GM18526 (cell line): ENCODE results near the gene SERINC5.

Source experiments
- POLR2A ChIP-seq: IDR thresholded peaks from 3 replicates; pipeline ENCODE4 v1.6.1; 2011; ENCODE audit not compliant: insufficient read length; ENCODE audit errors: extremely low read depth

SERINC5 gene

GRCh38 chr5:80238097-80238496 lies 17.8 kb downstream of the SERINC5 start:
- no peak for TF ChIP-seq POLR2A

DNA sequence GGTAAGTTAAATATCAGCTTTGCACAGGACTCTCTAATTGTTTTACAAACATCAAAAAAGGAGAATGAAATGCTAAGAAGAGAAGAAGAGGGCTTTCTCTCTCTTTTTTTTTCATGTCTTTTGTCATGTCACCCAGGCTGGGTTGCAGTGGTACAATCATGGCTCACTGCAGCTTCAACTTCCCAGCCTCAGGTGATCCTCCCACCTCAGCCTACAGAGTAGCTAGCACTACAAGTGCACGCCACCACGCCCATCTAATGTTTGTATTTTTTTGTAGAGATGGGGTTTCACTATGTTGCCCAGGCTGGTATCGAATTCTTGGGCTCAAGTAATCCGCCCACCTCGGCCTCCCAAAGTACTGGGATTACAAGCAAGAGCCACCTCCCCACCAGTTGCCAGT lies 18.6 kb downstream of the SERINC5 start:
- TF ChIP-seq POLR2A = no peak

- TF ChIP-seq POLR2A = no peak
Measured at GRCh38 chr5:80234116-80234948, 21.5 kb downstream of the SERINC5 start.

DNA sequence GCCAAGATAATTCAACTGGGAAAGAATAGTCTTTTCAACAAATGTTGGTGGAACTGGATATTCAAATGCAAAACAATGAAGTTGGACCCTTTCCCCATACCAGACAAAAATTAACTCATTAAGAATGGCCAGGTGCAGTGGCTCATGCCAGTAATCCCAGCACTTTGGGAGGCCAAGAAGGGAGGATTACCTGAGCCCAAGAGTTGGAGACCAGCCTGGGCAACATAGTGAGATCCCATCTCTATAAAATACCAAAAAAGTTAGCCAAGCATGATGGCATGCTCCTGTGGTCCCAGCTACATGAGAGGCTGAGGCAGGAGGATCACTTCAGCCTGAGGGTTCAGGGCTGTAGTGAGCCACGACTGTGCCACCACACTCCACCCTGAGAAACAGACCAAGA lies 24.2 kb downstream of the SERINC5 start:
- no peak for TF ChIP-seq POLR2A

DNA sequence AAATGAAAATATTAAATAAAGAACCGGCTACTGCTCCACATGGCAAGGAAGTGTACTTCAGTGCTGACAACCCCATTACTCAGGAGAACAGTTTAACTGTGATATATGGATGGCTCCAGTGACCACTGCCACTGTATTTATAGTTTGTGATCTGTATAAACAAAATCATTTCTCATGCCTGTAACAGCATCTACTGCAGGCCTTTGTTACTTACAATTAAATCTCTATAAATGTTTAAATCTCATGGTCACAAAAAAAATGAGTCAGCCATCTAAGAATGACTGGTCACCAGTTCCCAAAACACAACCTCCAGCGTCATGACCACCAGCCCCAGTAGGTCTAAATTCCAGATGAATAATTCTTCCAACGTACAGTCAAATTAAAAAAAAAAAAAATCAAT lies 24.6 kb downstream of the SERINC5 start:
- no peak for TF ChIP-seq POLR2A

- TF ChIP-seq POLR2A = no peak
Measured at GRCh38 chr5:80230269-80230992, 25.4 kb downstream of the SERINC5 start.

GRCh38 chr5:80229902-80230255 lies 26.0 kb downstream of the SERINC5 start:
- TF ChIP-seq POLR2A = no peak

- TF ChIP-seq POLR2A = no peak
Measured at GRCh38 chr5:80227979-80228596, 27.8 kb downstream of the SERINC5 start.

- TF ChIP-seq POLR2A = no peak
Measured at GRCh38 chr5:80225934-80226326, 29.9 kb downstream of the SERINC5 start.

GRCh38 chr5:80225189-80225933 lies 30.5 kb downstream of the SERINC5 start:
- no peak for TF ChIP-seq POLR2A

GRCh38 chr5:80223561-80223960 lies 32.3 kb downstream of the SERINC5 start:
- no peak for TF ChIP-seq POLR2A

DNA sequence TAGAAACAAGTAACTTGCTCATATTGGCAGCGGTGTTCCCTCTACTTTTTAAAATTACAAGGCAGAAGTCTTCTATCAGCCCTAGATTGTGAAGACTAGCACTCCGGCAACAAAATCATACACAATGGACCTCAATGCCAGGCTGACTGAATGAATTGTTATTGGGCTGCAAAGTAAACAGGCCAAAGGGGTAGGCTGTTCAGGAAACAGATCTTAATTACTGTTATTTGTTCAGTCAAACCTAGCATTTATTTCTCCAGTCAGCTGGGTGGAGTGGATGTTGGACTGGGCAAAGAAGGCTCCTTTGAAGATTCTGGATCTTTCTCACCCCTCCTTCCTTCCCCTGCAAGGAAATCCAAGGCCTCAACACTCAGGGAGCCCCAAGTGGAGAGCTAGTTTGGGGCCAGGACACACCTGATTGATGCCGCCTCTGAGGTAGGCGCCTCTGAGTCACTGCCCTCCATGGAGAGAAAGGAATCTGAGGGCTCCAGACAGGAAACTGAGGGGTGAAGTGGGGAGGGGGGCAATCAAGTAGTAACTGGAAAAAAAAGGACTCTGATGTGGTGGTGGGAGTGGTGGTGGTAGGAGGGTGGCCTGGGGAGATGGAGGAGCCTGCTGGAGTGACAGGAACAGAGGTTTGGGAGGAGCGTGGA lies 35.5 kb downstream of the SERINC5 start:
- TF ChIP-seq POLR2A = no peak

DNA sequence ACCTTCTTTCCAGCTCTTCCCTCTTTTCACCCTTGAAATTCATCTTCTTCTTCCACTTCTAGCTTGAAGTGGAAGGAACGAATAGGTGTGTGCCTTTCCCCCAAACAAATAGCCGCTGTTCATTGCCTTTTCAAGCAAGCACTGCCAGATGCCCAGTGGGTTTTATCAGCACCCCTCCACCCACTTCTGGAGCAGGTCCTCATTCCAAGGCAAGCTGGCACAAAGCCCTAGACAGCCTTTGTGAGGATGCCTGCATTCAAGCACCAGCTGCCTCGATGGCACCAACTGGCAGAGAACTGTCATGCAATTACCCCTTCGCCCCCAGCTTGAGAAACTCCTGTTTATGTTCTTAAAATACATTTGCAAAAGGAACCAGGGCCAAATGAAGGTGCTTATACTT lies 36.5 kb downstream of the SERINC5 start:
- no peak for TF ChIP-seq POLR2A

GRCh38 chr5:80217667-80218066 lies 38.2 kb downstream of the SERINC5 start:
- no peak for TF ChIP-seq POLR2A
